Thoracic aorta (tissue), 2 donors: ENCODE results near the gene KANSL3. TPM values are rescaled to one million over a fixed set of nuclear protein-coding genes. Genes with fewer than 3 reads are reported as not detected.
A peak's percentile ranks its signal among the peaks of the same experiment; 100 is the strongest.
"Not testable (repeated sequence)": the region's sequence is repeated elsewhere in the genome, so short reads cannot be mapped to it uniquely, and the experiment has no call there.

Experiments used
- ATAC-seq: fragments of 150-250 bp; one replicate; pipeline ENCODE4 v1.8.0; 2017; ENCODE audit warnings: low read depth; ENCODE audit not compliant: insufficient number of reproducible peaks, low FRiP score
- DNase-seq: peaks from one replicate; pipeline ENCODE4 v3.0.0-alpha.2; 2020; ENCODE audit warnings: low spot score
- H3K27ac ChIP-seq, 2 donors: fragments of 200-600 bp; sonication (generic); 1 replicate in 1 of 2; 2 replicates in 1 of 2; pipeline ENCODE4 v1.5.1; 2016; ENCODE audit warnings: mild to moderate bottlenecking in 2 of 2, moderate library complexity in 2 of 2
- H3K27me3 ChIP-seq: fragments of 200-600 bp; sonication (generic); replicated peaks from 2 replicates; pipeline ENCODE4 v1.6.0; 2016; ENCODE audit warnings: mild to moderate bottlenecking; ENCODE audit not compliant: insufficient read depth
- H3K36me3 ChIP-seq: fragments of 200-600 bp; sonication (generic); one replicate; pipeline ENCODE4 v1.5.1; 2016
- H3K4me1 ChIP-seq, 2 donors: fragments of 200-600 bp; sonication (generic); 1 replicate in 1 of 2; 2 replicates in 1 of 2; pipeline versions ENCODE4 v1.5.1 to v1.6.0; 2016; ENCODE audit warnings: low read depth in 2 of 2, mild to moderate bottlenecking in 1 of 2; ENCODE audit not compliant: control insufficient read depth in 1 of 2
- H3K4me3 ChIP-seq: fragments of 200-600 bp; sonication (generic); 2 replicates; pipeline ENCODE4 v1.5.1; 2016; ENCODE audit warnings: mild to moderate bottlenecking
- H3K9me3 ChIP-seq: fragments of 200-600 bp; sonication (generic); 2 replicates; pipeline ENCODE4 v1.5.1; 2016
- total RNA-seq, 2 donors: library from RNA; depleted of rRNA; stranded (reverse); fragments of >200 nt; gene quantifications; one replicate each; pipeline versions ENCODE4 v1.1.0 to v1.2.3, GENCODE V29; 2016
- TF ChIP-seq, protein P1 (sequence below): fragments of 200-600 bp; sonication (generic); IDR thresholded peaks from one replicate; pipeline ENCODE4 v1.5.1; 2019; ENCODE audit warnings: antibody characterized with exemption

KANSL3 gene
- total RNA-seq, 2 donors from 2014 or later = 60.2 to 73.4 TPM

DNA sequence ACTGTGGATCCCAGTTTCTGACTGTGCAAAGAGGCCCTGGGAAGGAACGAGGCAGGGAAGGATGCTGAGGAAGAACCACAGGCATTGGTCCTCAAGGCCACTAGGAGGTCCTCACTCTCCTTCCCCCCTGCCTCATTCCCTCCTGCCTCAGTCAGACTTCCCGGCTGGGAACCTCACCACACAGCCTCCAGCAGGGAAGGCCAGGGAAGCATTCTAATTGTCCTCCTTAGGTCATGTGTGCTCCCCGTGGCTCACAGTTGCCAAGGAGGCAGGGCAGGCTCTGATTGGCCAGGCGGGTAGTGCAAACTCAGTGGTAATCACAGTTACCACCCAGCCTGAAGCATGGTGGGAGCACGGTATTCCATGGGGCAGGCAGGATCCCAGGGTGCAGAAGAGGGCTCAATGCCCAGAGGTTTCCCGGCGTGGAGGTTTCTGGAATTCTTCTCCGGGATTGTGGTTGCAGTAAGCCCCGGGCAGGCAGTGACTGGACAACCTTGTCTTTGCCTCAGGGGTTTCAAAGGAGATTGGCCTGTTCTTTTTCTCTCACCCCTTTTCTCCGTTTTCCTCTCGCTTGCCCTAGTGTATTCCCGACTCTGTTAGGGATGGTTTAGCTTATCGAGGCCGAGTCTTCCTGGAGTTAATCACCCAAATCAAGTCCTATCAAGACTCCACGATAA is 31.6 kb upstream of the KANSL3 start:
- TF ChIP-seq, protein P1, sequence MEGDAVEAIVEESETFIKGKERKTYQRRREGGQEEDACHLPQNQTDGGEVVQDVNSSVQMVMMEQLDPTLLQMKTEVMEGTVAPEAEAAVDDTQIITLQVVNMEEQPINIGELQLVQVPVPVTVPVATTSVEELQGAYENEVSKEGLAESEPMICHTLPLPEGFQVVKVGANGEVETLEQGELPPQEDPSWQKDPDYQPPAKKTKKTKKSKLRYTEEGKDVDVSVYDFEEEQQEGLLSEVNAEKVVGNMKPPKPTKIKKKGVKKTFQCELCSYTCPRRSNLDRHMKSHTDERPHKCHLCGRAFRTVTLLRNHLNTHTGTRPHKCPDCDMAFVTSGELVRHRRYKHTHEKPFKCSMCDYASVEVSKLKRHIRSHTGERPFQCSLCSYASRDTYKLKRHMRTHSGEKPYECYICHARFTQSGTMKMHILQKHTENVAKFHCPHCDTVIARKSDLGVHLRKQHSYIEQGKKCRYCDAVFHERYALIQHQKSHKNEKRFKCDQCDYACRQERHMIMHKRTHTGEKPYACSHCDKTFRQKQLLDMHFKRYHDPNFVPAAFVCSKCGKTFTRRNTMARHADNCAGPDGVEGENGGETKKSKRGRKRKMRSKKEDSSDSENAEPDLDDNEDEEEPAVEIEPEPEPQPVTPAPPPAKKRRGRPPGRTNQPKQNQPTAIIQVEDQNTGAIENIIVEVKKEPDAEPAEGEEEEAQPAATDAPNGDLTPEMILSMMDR = no peak
- no peaks in the 10 kb centered on the region for H3K27me3 ChIP-seq
- no peak overlapping the region for H3K4me3 ChIP-seq
- H3K4me1 ChIP-seq = peaks cover 12 to 15% of the 10 kb centered on the region in 2 donors
- DNase-seq (no peak), ATAC-seq (no peak)
- no peaks in the 10 kb centered on the region for H3K36me3 ChIP-seq
- H3K9me3 ChIP-seq = no peaks in the 10 kb centered on the region
- no peak overlapping the region for H3K27ac ChIP-seq

DNA sequence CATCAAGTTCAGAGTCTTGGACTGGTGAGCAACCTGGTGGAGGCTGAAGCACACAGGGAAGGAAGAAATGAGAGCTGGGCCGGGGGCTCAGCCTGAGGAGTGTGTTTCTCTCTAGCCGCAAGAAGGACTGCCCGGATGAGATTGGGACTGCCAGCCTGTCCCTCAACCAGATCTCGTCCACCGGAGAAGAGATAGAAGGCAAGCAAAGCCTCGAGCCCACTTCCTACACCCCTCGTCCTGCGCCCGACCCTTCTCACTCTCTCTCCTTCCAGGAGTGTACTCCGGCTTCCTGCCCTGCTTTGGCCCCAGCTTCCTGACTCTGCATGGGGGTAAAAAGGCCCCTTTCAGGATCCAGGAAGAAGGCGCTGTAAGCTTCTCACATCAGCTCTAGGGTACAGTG is 30.7 kb upstream of the KANSL3 start:
- no peak for DNase-seq
- no peak for ATAC-seq

DNA sequence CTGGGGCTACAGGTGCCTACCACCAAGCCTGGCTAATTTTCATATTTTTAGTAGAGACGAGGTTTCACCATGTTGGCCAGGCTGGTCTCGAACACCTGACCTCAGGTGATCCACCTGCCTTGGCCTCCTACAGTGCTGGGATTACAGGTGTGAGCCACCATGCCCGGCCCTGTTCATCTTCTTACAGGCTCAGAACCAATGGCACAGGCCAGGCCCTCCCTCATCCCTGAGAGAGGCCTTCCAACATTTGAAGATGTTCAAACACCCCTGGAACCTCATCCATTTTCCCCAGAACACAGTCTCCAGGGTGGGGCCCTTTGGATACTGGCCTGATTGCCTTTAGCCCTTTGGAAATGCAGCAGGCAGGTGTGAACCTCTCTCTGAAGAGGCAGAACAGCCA is 27.6 kb upstream of the KANSL3 start:
- not testable (repeated sequence) for DNase-seq, ATAC-seq, H3K36me3 ChIP-seq, H3K4me3 ChIP-seq, H3K27me3 ChIP-seq, H3K9me3 ChIP-seq
- H3K4me1 ChIP-seq = peaks cover 13 to 18% of the 10 kb centered on the region in 2 donors
- H3K27ac ChIP-seq = peak overlapping the region; percentile 83 to 89

More for the DNA sequence above, 30.7 kb upstream of the KANSL3 start:
- no peaks in the 10 kb centered on the region for H3K27me3 ChIP-seq
- TF ChIP-seq, protein P1 = no peak
- H3K27ac ChIP-seq = no peak overlapping the region
- no peaks in the 10 kb centered on the region for H3K36me3 ChIP-seq
- no peaks in the 10 kb centered on the region for H3K9me3 ChIP-seq
- peaks cover 13 to 18% of the 10 kb centered on the region in 2 donors for H3K4me1 ChIP-seq
- H3K4me3 ChIP-seq = no peak overlapping the region

DNA sequence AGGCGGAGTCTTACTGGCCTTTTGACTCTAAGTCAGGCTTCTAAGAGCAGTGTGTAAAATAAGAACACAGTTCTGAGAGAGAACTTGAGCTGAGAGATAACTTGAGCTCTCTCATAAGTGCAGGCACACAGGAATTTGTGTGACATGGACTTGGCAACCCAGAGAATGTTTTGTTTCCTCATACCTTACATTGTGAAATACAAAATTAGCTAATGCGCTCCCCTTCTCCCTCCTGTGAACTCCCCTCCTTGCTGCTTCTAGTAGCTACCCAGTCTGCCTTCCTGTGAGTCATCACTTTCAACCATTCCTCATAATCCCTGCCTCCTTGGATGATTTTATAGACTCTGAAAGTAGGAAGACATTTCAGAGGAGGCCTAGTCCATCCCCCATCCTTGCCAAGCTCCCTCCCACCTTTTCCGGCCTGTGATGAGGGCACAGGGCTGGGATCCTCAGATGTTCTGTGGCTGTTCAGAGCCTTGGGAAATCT is 27.0 kb upstream of the KANSL3 start:
- H3K36me3 ChIP-seq = no peaks in the 10 kb centered on the region
- peak overlapping the region; percentile 8 for H3K4me3 ChIP-seq
- peaks cover 13 to 18% of the 10 kb centered on the region in 2 donors for H3K4me1 ChIP-seq
- H3K27me3 ChIP-seq = no peaks in the 10 kb centered on the region
- H3K27ac ChIP-seq = peak overlapping the region; percentile 83 to 89
- peak; percentile 100 for ATAC-seq
- TF ChIP-seq, protein P1 = no peak
- peak; percentile 36 for DNase-seq
- no peaks in the 10 kb centered on the region for H3K9me3 ChIP-seq

DNA sequence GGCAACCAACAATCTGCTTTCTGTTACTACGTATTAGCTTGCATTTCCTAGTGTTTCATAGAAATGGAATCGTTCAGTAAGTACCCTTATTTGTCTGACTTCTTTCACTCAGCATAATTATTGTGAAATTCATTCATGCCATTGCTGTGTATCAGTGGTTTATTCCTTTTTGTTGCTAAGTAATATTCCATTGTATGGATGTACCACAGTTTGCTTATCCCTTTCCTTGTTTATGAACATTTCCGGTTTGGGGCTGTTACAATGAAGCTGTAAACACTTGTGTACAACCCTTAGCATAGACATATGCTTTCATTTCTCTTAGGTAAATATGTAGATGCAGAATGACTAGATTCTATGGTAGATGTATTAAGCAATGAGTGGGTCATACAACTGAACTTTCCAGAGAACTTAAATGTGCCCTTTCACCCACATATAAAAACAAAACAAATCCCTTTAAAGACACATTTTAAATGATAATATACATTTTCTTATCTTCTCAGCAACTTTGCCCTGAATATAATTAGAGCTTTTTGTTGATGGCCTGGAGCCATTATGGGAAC is 26.3 kb upstream of the KANSL3 start:
- H3K27ac ChIP-seq = peak overlapping the region; percentile 65 to 83
- H3K9me3 ChIP-seq = no peaks in the 10 kb centered on the region
- no peaks in the 10 kb centered on the region for H3K27me3 ChIP-seq
- H3K36me3 ChIP-seq = no peaks in the 10 kb centered on the region
- DNase-seq (no peak), ATAC-seq (no peak)
- TF ChIP-seq, protein P1 = no peak
- H3K4me1 ChIP-seq = peaks cover 13 to 18% of the 10 kb centered on the region in 2 donors
- peak overlapping the region; percentile 8 for H3K4me3 ChIP-seq
